Erythroblast (primary cell): ENCODE results near the gene NSD2.

Source experiments
- GATA1 ChIP-seq: IDR thresholded peaks from 2 replicates; pipeline ENCODE4 v1.6.1; 2011; ENCODE audit warnings: low read depth, mild to moderate bottlenecking, control low read depth, low read length, moderate library complexity
- POLR2A ChIP-seq: IDR thresholded peaks from 2 replicates; pipeline ENCODE4 v1.6.1; 2011; ENCODE audit warnings: mild to moderate bottlenecking, low read length

- TF ChIP-seq POLR2A (no peak), GATA1 (no peak)
Measured at GRCh38 chr4:1822568-1823544, 48.3 kb upstream of the NSD2 start.
